OCI-LY7 (cell line): ENCODE results near the gene SEC23A.

ENCODE experiments used
- EZH2phosphoT487 ChIP-seq: fragments of 200-600 bp; sonication (generic); IDR thresholded peaks from 2 replicates; pipeline ENCODE4 v1.6.1; 2018; ENCODE audit warnings: low read depth, borderline replicate concordance, mild to moderate bottlenecking, mixed run types, antibody characterized with exemption, low read length, moderate library complexity, mixed read lengths
- TF ChIP-seq, protein P1 (sequence below): fragments of 200-600 bp; sonication (generic); conservative IDR thresholded peaks from 2 replicates; pipeline ENCODE4 v1.5.1; 2014; ENCODE audit warnings: mild to moderate bottlenecking, antibody characterized with exemption, low read length, moderate library complexity, mixed read lengths

DNA sequence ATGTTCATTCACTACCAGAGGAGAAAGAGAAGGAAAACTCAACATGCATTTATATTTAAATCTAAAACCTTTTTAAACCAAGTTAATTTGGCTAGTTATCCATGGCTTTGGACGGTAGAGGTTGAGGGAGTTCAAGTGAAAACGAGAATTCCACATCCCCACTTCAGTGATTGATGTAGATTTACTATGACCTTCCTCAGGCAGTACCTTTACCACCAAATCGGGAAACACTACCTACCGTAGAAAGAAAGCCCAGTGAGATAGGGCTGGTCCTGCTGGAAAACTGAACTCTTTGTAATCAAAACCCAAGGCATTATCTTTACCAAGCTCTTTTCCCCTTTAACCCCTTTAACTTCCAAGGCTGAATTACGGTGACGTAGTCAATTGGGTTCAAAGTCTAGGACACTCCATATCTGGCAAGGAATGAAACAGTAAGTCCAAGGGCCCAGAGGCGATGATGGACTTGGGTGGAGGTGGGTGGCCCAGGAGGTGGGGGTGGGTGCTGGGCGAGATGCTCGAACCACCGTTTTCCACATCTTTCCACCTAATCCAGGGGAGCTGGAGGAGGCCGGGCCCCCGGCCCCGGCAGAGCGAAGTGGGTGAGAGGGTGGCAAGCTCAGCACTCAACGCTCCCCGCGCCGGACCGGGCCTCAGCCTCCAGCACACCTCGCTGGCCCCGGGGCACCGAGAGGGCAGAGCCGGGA is 618 bp downstream of the SEC23A start:
- TF ChIP-seq, protein P1, sequence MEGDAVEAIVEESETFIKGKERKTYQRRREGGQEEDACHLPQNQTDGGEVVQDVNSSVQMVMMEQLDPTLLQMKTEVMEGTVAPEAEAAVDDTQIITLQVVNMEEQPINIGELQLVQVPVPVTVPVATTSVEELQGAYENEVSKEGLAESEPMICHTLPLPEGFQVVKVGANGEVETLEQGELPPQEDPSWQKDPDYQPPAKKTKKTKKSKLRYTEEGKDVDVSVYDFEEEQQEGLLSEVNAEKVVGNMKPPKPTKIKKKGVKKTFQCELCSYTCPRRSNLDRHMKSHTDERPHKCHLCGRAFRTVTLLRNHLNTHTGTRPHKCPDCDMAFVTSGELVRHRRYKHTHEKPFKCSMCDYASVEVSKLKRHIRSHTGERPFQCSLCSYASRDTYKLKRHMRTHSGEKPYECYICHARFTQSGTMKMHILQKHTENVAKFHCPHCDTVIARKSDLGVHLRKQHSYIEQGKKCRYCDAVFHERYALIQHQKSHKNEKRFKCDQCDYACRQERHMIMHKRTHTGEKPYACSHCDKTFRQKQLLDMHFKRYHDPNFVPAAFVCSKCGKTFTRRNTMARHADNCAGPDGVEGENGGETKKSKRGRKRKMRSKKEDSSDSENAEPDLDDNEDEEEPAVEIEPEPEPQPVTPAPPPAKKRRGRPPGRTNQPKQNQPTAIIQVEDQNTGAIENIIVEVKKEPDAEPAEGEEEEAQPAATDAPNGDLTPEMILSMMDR, result no peak
- TF ChIP-seq EZH2phosphoT487, result no peak
